HG03457 (cell line): ENCODE data around the gene JSRP1.
"Not testable (repeated sequence)": the region's sequence is repeated elsewhere in the genome, so short reads cannot be mapped to it uniquely, and the experiment has no call there.

Experiments used
- ATAC-seq: cut with Tn5 transposase; IDR thresholded peaks from one replicate; pipeline ENCODE4 v1.9.1; 2021; ENCODE audit warnings: moderate number of reproducible peaks; ENCODE audit not compliant: unreplicated experiment

Gene JSRP1

GRCh38 chr19:2282062-2282861 lies 26.0 kb upstream of the JSRP1 start, which contains the start of gene PEAK3:
PEAK3 (minus strand) TSS chr19:2282175; CDS start chr19:2280931, 1,244 bp downstream.
- no peak for ATAC-seq

DNA sequence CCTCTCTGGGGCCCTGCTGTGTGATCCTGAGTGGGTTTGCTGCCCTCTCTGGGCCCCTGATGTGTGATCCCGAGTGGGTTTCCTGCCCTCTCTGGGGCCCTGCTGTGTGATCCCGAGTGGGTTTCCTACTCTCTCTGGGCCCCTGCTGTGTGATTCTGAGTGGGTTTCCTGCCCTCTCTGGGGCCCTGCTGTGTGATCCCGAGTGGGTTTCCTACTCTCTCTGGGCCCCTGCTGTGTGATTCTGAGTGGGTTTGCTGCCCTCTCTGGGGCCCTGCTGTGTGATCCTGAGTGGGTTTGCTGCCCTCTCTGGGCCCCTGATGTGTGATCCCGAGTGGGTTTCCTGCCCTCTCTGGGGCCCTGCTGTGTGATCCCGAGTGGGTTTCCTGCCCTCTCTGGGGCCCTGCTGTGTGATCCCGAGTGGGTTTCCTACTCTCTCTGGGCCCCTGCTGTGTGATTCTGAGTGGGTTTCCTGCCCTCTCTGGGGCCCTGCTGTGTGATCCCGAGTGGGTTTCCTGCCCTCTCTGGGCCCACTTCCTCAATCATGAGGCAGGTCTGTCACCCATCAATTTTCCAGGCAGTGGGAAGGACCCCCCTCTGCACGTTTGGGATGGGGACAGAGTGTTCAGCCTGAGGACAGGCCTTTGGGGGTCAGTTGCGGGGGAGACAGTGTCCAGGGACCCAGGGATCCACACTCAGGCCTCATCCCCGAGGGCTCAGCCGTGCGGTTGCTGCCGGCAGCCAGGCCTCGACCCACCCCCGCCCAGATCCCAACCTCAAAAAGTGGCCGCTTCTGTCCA lies 25.2 kb upstream of the JSRP1 start:
- ATAC-seq: not testable (repeated sequence)

DNA sequence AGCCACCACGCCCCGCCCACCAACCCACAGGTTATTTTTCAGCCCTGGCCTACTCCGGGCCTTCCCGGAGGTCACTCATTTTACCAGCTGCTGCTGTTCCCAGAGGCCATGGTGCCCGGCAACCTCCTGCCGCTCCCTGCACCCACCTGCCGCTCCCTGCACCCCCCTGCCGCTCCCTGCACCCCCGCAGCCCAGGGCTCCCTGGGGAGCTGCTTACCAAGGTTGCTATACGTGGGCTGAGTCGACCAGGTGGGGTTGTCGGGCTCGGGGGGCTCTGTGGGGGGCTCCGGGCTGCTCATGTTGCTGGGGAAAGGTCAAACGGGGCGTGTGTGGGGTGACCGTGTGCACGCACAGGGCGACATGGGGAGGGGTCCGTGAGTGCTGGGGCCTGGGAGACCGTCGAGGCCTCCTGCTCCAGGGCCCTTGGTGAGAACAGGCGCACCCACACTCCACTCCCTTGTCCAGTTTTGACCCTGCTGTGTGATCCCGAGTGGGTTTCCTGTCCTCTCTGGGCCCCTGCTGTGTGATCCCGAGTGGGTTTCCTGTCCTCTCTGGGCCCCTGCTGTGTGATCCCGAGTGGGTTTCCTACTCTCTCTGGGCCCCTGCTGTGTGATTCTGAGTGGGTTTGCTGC lies 24.5 kb upstream of the JSRP1 start:
- no peak for ATAC-seq

- ATAC-seq: no peak
Measured at GRCh38 chr19:2278459-2279158, 22.4 kb upstream of the JSRP1 start.

- ATAC-seq: no peak
Measured at GRCh38 chr19:2277138-2277537, 20.9 kb upstream of the JSRP1 start.

DNA sequence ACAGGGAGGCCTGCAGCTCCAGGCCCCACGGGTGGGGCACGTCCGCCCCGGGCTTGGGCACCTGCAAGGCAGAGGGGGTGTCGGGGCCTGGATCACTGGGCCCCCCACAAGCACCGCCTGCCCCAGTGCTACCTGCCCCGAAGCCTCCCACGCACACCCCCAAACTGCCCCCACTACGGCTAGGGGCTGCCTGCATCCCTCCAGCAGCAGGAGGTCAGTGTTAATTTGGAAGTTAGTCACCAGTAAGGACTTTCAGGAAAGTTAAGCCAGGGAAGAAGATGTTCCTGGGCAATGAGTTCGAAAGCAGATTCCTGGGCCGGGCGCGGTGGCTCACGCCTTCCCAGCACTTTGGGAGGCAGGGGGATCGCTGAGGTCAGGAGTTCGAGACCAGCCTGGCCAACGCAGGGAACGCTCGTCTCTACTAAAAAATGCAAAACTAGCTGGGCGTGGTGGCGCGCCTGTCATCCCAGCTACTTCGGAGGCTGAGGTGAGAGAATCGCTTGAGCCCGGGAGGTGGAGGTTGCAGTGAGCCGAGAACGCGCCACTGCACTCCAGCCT lies 20.3 kb upstream of the JSRP1 start:
- no peak for ATAC-seq

DNA sequence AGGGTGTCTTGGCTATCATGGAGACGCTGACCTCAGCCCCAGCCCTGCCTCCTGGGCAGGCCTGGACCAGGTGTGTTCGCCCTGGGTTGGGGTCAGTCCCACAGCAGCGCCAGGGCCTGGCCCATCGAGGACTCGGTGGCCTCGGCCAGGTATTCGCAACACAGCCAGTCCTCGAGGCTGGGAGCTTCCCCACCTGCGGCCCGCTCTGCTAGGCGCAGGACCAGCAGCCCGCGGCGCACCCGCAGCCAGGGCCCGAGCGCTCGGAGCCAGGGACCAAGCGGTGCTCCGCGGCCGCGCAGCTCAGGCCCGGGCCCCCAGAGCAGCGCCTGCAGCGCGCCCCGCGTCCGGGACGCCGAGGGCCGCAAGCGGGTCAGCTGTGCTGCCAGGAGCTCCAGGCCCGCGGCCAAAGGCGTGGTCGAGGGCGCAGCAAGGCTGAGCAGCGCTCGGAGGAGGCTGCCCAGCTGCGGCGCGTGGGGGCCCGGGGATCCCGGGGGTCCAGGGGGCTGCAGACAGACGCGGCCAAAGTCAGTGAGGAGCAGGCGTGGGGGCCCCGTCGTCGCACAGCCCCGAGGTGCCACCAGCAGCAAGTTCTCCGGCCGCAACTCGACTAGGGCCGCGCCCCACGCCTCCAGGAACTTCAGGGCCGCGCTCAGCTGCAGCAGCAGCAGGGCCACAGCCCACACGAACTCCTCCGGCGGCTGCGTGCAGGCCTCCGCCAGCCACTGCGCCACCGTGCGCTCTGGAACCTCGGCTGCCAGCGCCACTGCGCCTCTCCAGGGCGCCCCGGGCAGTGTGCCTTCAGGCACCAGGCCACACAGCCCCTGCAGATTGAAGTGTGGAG lies 19.6 kb upstream of the JSRP1 start:
- ATAC-seq: no peak

- ATAC-seq: no peak
Measured at GRCh38 chr19:2274931-2275535, 18.8 kb upstream of the JSRP1 start.

- ATAC-seq: no peak
Measured at GRCh38 chr19:2274185-2274711, 18.0 kb upstream of the JSRP1 start.

GRCh38 chr19:2273356-2274184 lies 17.4 kb upstream of the JSRP1 start:
- ATAC-seq: no peak

- ATAC-seq: no peak
Measured at GRCh38 chr19:2271234-2272103, 15.3 kb upstream of the JSRP1 start.

GRCh38 chr19:2270423-2271233 lies 14.4 kb upstream of the JSRP1 start:
- ATAC-seq: no peak

GRCh38 chr19:2270157-2270422 lies 13.9 kb upstream of the JSRP1 start:
- no peak for ATAC-seq

DNA sequence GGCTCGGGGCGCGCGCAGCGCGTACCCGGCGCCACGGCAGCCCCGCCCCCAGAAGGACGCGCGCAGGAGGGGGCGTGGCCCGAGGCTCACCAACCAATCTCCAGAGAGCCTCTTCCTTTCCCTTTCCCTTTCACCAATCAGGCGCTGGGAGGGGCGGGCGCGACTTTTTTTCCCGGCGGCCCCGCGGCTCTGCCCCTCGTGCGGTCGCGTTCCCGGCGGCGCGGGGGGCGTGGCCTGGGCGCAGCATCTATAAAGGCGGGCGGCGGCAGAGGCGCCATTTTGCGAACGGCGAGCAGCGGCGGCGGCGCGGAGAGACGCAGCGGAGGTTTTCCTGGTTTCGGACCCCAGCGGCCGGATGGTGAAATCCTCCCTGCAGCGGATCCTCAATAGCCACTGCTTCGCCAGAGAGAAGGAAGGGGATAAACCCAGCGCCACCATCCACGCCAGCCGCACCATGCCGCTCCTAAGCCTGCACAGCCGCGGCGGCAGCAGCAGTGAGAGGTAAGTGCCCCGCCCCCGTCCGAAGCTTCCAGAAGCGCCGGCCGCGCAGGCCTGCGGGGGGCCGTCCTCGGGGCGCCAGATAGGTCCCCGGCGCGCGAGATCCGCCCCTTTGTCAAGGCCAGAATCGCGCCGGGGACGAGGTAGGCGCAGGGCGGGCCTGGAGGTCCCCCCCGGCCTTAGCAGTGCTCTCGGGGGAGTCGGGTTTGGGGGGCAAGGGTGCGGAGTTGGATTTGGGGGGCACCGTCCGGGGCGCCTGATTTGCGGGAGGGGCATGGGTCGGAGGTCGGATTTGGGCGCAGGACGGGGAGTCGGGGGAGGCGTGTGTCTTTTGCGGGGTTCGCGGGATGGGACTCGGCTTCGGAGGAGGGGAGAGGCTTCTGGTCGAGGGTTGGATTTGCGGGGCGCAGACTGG lies 13.3 kb upstream of the JSRP1 start:
- peak; percentile 45 for ATAC-seq

- no peak for ATAC-seq
Measured at GRCh38 chr19:2268861-2269243, 12.6 kb upstream of the JSRP1 start.

GRCh38 chr19:2268480-2268830 lies 12.2 kb upstream of the JSRP1 start:
- ATAC-seq: no peak
